ENCODE results near the gene HSD17B8. TPM values are rescaled to one million over a fixed set of nuclear protein-coding genes. Genes with fewer than 3 reads are reported as not detected.

The HSD17B8 gene
- total and polyA plus RNA-seq, 4 donors, result 2.7 to 8.8 (median 4.4) TPM

DNA sequence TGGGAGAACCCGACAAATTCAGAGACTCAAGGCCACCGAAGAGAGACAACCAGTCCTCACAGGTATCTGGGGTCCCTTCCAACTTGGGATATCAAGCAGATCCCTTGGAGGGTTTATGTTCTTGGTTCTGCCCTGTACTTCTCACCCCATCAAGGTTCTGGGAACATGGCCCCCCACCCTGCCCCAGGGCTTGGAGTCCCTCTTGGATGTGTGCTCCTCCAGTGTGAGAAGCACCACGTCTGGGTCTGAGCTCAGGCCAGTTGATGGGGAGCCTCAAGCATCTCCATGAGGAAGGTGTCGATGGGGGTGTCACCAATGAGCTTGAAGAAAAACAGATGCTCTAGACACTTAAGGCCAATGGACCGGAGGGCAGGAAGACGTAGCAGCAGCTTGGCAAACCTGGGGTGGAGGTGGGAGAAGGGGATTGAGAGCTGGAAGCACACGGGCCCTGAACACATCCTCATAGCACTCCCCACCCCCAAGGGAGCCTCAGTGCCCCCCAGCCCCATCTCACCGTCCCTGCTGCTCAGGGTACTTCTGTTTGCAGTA is 9.9 kb upstream of the HSD17B8 start:
- Histone ChIP-seq H3K27ac (ENCODE audit: low read depth in 1 of 2, low read length in 2 of 2) (no peak overlapping the region), H3K4me1 (ENCODE audit: control insufficient read depth in 1 of 2, insufficient read depth in 2 of 2, low read length in 2 of 2) (no peaks in the 10 kb centered on the region), H3K27me3 (ENCODE audit: control insufficient read depth in 1 of 2, insufficient read depth in 2 of 2, low read length in 1 of 2) (no peaks in the 10 kb centered on the region), H3K9me3 (ENCODE audit: control insufficient read depth, low read length) (no peaks in the 10 kb centered on the region), H3K4me3 (ENCODE audit: low read length in 2 of 2) (no peak overlapping the region), H3K36me3 (ENCODE audit: control insufficient read depth in 1 of 2, insufficient read depth in 2 of 2, low read length in 1 of 2) (peaks cover 0 to 6% of the 10 kb centered on the region in 2 donors)
- intact Hi-C loops (cut with DNase I), result no loop called here
- ATAC-seq (ENCODE audit: low FRiP score) (no peak), DNase-seq (no peak)
- 58 to 64% methylated on average over 8 of the region's 8 CpGs for WGBS, 2 donors

GRCh38 chr6:33195304-33196165 is 8.9 kb upstream of the HSD17B8 start:
- no peak for ATAC-seq (ENCODE audit: low FRiP score)
- Histone ChIP-seq H3K36me3 (ENCODE audit: control insufficient read depth in 1 of 2, insufficient read depth in 2 of 2, low read length in 1 of 2) (peaks cover 0 to 6% of the 10 kb centered on the region in 2 donors), H3K27ac (ENCODE audit: low read depth in 1 of 2, low read length in 2 of 2) (no peak overlapping the region), H3K4me3 (ENCODE audit: low read length in 2 of 2) (no peak overlapping the region), H3K27me3 (ENCODE audit: control insufficient read depth in 1 of 2, insufficient read depth in 2 of 2, low read length in 1 of 2) (no peaks in the 10 kb centered on the region), H3K9me3 (ENCODE audit: control insufficient read depth, low read length) (no peaks in the 10 kb centered on the region), H3K4me1 (ENCODE audit: control insufficient read depth in 1 of 2, insufficient read depth in 2 of 2, low read length in 2 of 2) (no peaks in the 10 kb centered on the region)
- intact Hi-C loops (cut with DNase I), result loop anchor here (2.0 to 5.0 kb wide), 2 partner anchors 33 to 35 kb away; no protein-coding TSS in a partner anchor
- peak; percentile 11 to 70 for DNase-seq
- 73% methylated on average over 15 of the region's 15 CpGs for WGBS, 2 donors

GRCh38 chr6:33197431-33198048 is 6.9 kb upstream of the HSD17B8 start:
- H3K9me3 ChIP-seq (ENCODE audit: control insufficient read depth, low read length), result no peaks in the 10 kb centered on the region
- H3K4me3 ChIP-seq (ENCODE audit: low read length in 2 of 2), result no peak overlapping the region
- WGBS, 2 donors, result 31% methylated on average over 12 of the region's 12 CpGs
- H3K4me1 ChIP-seq (ENCODE audit: control insufficient read depth in 1 of 2, insufficient read depth in 2 of 2, low read length in 2 of 2), result no peaks in the 10 kb centered on the region
- DNase-seq (peak; percentile 49 to 75), ATAC-seq (ENCODE audit: low FRiP score) (no peak)
- no peak overlapping the region for H3K27ac ChIP-seq (ENCODE audit: low read depth in 1 of 2, low read length in 2 of 2)
- intact Hi-C loops (cut with DNase I), result loop anchor here (2.0 to 5.0 kb wide), 2 partner anchors 35 to 37 kb away; no protein-coding TSS in a partner anchor
- H3K27me3 ChIP-seq (ENCODE audit: control insufficient read depth in 1 of 2, insufficient read depth in 2 of 2, low read length in 1 of 2), result no peaks in the 10 kb centered on the region
- H3K36me3 ChIP-seq (ENCODE audit: control insufficient read depth in 1 of 2, insufficient read depth in 2 of 2, low read length in 1 of 2), result peaks cover 0 to 6% of the 10 kb centered on the region in 2 donors

- H3K9me3 ChIP-seq (ENCODE audit: control insufficient read depth, low read length), result no peaks in the 10 kb centered on the region
- no peaks in the 10 kb centered on the region for H3K27me3 ChIP-seq (ENCODE audit: control insufficient read depth in 1 of 2, insufficient read depth in 2 of 2, low read length in 1 of 2)
- no peak overlapping the region for H3K4me3 ChIP-seq (ENCODE audit: low read length in 2 of 2)
- H3K4me1 ChIP-seq (ENCODE audit: control insufficient read depth in 1 of 2, insufficient read depth in 2 of 2, low read length in 2 of 2), result no peaks in the 10 kb centered on the region
- DNase-seq (peak; percentile 20 to 51), ATAC-seq (ENCODE audit: low FRiP score) (no peak)
- WGBS, 2 donors, result 67 to 70% methylated on average over 6 of the region's 6 CpGs
- H3K36me3 ChIP-seq (ENCODE audit: control insufficient read depth in 1 of 2, insufficient read depth in 2 of 2, low read length in 1 of 2), result peaks cover 0 to 6% of the 10 kb centered on the region in 2 donors
- intact Hi-C loops (cut with DNase I), result loop anchor here in 1 of 2 donors (5.0 kb wide), 1 partner anchor 36 kb away; no protein-coding TSS in a partner anchor
- H3K27ac ChIP-seq (ENCODE audit: low read depth in 1 of 2, low read length in 2 of 2), result no peak overlapping the region
Measured at GRCh38 chr6:33198159-33198852, 6.1 kb upstream of the HSD17B8 start.

GRCh38 chr6:33198853-33199436 is 5.5 kb upstream of the HSD17B8 start:
- peaks cover 0 to 8% of the 10 kb centered on the region in 2 donors for H3K36me3 ChIP-seq (ENCODE audit: control insufficient read depth in 1 of 2, insufficient read depth in 2 of 2, low read length in 1 of 2)
- ATAC-seq (ENCODE audit: low FRiP score), result no peak
- H3K27ac ChIP-seq (ENCODE audit: low read depth in 1 of 2, low read length in 2 of 2), result no peak overlapping the region

GRCh38 chr6:33199687-33200218 is 4.7 kb upstream of the HSD17B8 start:
- WGBS, 2 donors, result 0 to 2% methylated on average over 24 to 26 of the region's 26 CpGs
- peak; percentile 54 for ATAC-seq (ENCODE audit: low FRiP score)
- H3K36me3 ChIP-seq (ENCODE audit: control insufficient read depth in 1 of 2, insufficient read depth in 2 of 2, low read length in 1 of 2), result peaks cover 0 to 8% of the 10 kb centered on the region in 2 donors
- no peaks in the 10 kb centered on the region for H3K9me3 ChIP-seq (ENCODE audit: control insufficient read depth, low read length)
- peak overlapping the region in 1 of 2 donors; percentile 61 for H3K27ac ChIP-seq (ENCODE audit: low read depth in 1 of 2, low read length in 2 of 2)
- H3K4me3 ChIP-seq (ENCODE audit: low read length in 2 of 2), result peak overlapping the region; percentile 36 to 72
- no peaks in the 10 kb centered on the region for H3K27me3 ChIP-seq (ENCODE audit: control insufficient read depth in 1 of 2, insufficient read depth in 2 of 2, low read length in 1 of 2)
- DNase-seq, result peak in 1 of 2 donors; percentile 82
- intact Hi-C loops (cut with DNase I), result loop anchor here in 1 of 2 donors (2.0 to 10.0 kb wide), 7 partner anchors 37 to 1795 kb away; partner anchors contain the start of genes BRD2, CUTA, GPSM3 and MICA
- H3K4me1 ChIP-seq (ENCODE audit: control insufficient read depth in 1 of 2, insufficient read depth in 2 of 2, low read length in 2 of 2), result no peaks in the 10 kb centered on the region

More at GRCh38 chr6:33198853-33199436, 5.5 kb upstream of the HSD17B8 start:
- Histone ChIP-seq H3K27me3 (ENCODE audit: control insufficient read depth in 1 of 2, insufficient read depth in 2 of 2, low read length in 1 of 2) (no peaks in the 10 kb centered on the region), H3K9me3 (ENCODE audit: control insufficient read depth, low read length) (no peaks in the 10 kb centered on the region), H3K4me3 (ENCODE audit: low read length in 2 of 2) (peak overlapping the region in 1 of 2 donors; percentile 72), H3K4me1 (ENCODE audit: control insufficient read depth in 1 of 2, insufficient read depth in 2 of 2, low read length in 2 of 2) (no peaks in the 10 kb centered on the region)
- 9 to 26% methylated on average over 2 to 3 of the region's 3 CpGs for WGBS, 2 donors
- intact Hi-C loops (cut with DNase I), result loop anchor here in 1 of 2 donors (5.0 kb wide), 1 partner anchor 37 kb away; no protein-coding TSS in a partner anchor
- DNase-seq, result peak in 1 of 2 donors; percentile 22

- ATAC-seq (ENCODE audit: low FRiP score) (peak; percentile 94), DNase-seq (peak; percentile 100)
- Histone ChIP-seq H3K9me3 (ENCODE audit: control insufficient read depth, low read length) (no peaks in the 10 kb centered on the region), H3K4me3 (ENCODE audit: low read length in 2 of 2) (peak within 1 kb of the TSS; percentile 46 to 72), H3K36me3 (ENCODE audit: control insufficient read depth in 1 of 2, insufficient read depth in 2 of 2, low read length in 1 of 2) (peaks cover 0 to 8% of the 10 kb centered on the region in 2 donors), H3K27me3 (ENCODE audit: control insufficient read depth in 1 of 2, insufficient read depth in 2 of 2, low read length in 1 of 2) (no peaks in the 10 kb centered on the region), H3K4me1 (ENCODE audit: control insufficient read depth in 1 of 2, insufficient read depth in 2 of 2, low read length in 2 of 2) (no peaks in the 10 kb centered on the region), H3K27ac (ENCODE audit: low read depth in 1 of 2, low read length in 2 of 2) (peak within 1 kb of the TSS; percentile 61 to 64)
- intact Hi-C loops (cut with DNase I), result loop anchor here in 1 of 2 donors (2.0 to 10.0 kb wide), 6 partner anchors 48 to 1796 kb away; partner anchors contain the start of genes BRD2, CUTA, GPSM3 and MICA
- 0% methylated on average over 67 to 68 of the region's 68 CpGs for WGBS, 2 donors
Measured at GRCh38 chr6:33200219-33201146, 4.0 kb upstream of the HSD17B8 start, which contains the start of the genes RXRB and SLC39A7. TSS of gene RXRB (minus strand) at chr6:33200665. CDS start at chr6:33200476, 189 bp downstream. TSS of gene SLC39A7 (plus strand) at chr6:33200867. CDS start at chr6:33201246, 379 bp downstream.
